GM10266 (cell line): Measurements from ENCODE around the gene CDC6.

Experiments used
- DNase-seq: peaks from one replicate; pipeline ENCODE4 v3.0.0; 2012; ENCODE audit errors: extremely low spot score
- TF ChIP-seq, protein P1 (sequence below): IDR thresholded peaks from 2 replicates; pipeline ENCODE4 v1.5.1; 2012; ENCODE audit warnings: mild to moderate bottlenecking, low read depth; ENCODE audit not compliant: control insufficient read depth, insufficient read depth; ENCODE audit errors: missing control alignments

The CDC6 gene

GRCh38 chr17:40345161-40345993 lies 57.7 kb downstream of the CDC6 start:
- DNase-seq: no peak
- TF ChIP-seq, protein P1, sequence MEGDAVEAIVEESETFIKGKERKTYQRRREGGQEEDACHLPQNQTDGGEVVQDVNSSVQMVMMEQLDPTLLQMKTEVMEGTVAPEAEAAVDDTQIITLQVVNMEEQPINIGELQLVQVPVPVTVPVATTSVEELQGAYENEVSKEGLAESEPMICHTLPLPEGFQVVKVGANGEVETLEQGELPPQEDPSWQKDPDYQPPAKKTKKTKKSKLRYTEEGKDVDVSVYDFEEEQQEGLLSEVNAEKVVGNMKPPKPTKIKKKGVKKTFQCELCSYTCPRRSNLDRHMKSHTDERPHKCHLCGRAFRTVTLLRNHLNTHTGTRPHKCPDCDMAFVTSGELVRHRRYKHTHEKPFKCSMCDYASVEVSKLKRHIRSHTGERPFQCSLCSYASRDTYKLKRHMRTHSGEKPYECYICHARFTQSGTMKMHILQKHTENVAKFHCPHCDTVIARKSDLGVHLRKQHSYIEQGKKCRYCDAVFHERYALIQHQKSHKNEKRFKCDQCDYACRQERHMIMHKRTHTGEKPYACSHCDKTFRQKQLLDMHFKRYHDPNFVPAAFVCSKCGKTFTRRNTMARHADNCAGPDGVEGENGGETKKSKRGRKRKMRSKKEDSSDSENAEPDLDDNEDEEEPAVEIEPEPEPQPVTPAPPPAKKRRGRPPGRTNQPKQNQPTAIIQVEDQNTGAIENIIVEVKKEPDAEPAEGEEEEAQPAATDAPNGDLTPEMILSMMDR: no peak

DNA sequence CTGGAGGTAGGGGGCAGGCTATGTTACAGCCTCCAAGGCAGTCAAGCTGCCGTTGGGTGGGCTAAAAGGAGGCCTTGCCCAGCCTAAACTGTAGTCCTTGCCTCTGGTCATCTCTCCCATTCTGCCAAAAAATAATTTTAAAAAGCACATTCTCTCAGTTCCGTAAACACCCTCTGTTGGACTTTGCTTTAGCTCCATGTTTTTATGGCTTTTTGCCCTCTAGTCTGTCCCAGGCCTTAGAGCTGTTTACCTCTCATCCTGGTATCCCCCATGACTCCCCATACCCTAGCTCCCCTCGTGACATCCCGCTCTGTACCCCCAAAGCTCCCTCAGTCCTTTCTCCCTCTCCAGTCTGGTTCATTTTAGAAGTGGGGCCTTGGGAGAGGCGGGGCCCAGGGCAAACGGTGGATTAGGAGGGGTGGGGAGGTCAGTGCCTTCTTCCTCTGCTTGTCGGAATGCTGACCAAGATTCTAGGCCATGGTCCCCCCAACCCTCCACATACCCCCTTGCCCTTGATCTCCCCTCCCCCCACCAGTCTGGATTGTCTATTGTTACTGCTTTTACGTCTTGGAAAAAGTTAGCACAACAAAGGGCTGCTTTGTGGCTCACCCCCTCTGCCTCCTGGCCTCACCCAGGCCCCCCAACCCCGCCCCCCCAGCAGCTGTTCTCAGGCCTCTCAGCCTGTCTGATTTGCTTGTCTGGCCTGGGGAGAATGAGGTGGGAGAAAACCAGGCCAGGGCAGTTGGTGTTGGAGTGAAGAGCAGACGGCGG lies 58.5 kb downstream of the CDC6 start:
- TF ChIP-seq, protein P1: no peak
- DNase-seq: no peak

DNA sequence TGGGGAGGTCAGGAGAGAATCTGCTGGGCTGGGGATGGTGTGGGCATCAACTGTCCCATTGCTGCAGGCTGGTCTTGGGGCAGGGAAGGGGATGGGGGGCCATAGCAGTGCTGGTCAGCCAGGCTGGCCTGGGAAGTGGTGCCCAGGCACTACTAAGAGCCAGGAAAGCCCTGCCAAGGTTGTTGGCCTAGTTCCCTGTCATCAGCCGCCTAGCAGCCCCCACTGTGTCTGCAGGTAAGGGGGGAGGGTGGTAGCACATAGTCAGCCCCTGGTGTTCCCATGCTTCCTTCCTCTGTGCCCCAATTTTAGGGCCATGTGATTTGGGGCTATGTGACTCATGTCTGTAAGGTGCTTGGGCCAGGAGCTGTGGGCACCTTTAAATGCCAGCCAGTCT lies 59.1 kb downstream of the CDC6 start:
- DNase-seq: no peak
- TF ChIP-seq, protein P1: no peak

GRCh38 chr17:40347319-40348135 lies 59.8 kb downstream of the CDC6 start:
- TF ChIP-seq, protein P1: no peak
- DNase-seq: no peak

DNA sequence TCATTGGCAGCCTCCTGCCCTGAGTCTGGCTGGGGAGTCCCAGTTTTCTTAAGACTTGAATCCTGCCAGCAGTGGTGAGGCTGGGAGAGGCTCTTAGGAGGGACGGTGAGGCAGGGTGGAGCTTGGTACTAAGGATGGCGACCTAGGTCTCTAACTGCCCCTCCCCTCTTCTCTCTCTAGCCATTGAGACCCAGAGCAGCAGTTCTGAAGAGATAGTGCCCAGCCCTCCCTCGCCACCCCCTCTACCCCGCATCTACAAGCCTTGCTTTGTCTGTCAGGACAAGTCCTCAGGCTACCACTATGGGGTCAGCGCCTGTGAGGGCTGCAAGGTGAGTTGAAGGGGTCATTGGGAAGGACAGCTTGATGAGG lies 60.4 kb downstream of the CDC6 start:
- TF ChIP-seq, protein P1: no peak
- no peak for DNase-seq

- TF ChIP-seq, protein P1: no peak
- no peak for DNase-seq
These were observed 61.1 kb downstream of the CDC6 start for GRCh38 chr17:40348562-40349476.
